H1 (cell line): Measurements from ENCODE around the gene NAPG. TPM values are rescaled to one million over a fixed set of nuclear protein-coding genes. Genes with fewer than 3 reads are reported as not detected.

Experiments
- CTCF ChIA-PET: fragments of 300-600 bp; sonication (Branson Sonifier 250); formaldehyde crosslinking; loops from one replicate; lab custom pipeline; 2021; ENCODE audit not compliant: partially characterized antibody; lab: Charles Lee
- POLR2A ChIA-PET: fragments of 300-600 bp; sonication (Branson Sonifier 250); formaldehyde crosslinking; loops from one replicate; lab custom pipeline; 2021; ENCODE audit warnings: inconsistent platforms; ENCODE audit not compliant: partially characterized antibody; lab: Charles Lee
- DNase-seq, 2 experiments: peaks; one replicate each; pipeline versions ENCODE4 v3.0.0 to v3.0.0-alpha.2; 2010 to 2022; ENCODE audit warnings: low spot score in 2 of 2, low read depth in 1 of 2, mixed read lengths in 1 of 2
- FAIRE-seq: peaks from 2 replicates; lab custom pipeline; 2011; peaks lifted over from hg19 to GRCh38; lab: Jason Lieb, UNC
- H2AFZ ChIP-seq: 2 replicates; pipeline ENCODE4 v1.8.1; 2012; ENCODE audit warnings: low read length, inconsistent platforms
- H2AK5ac ChIP-seq: 2 replicates; pipeline ENCODE4 v1.6.1; 2013; ENCODE audit warnings: low read depth, low read length
- H2BK120ac ChIP-seq: replicated peaks from 2 replicates; pipeline ENCODE3; 2013; ENCODE audit warnings: low read depth, low read length, inconsistent platforms
- H2BK12ac ChIP-seq: 2 replicates; pipeline ENCODE4 v1.6.1; 2013; ENCODE audit warnings: low read depth, low read length
- H2BK15ac ChIP-seq: 2 replicates; pipeline ENCODE4 v1.6.1; 2013; ENCODE audit warnings: low read length
- H2BK20ac ChIP-seq: 2 replicates; pipeline ENCODE4 v1.6.1; 2013; ENCODE audit warnings: low read length
- H2BK5ac ChIP-seq: 2 replicates; pipeline ENCODE4 v1.6.1; 2013; ENCODE audit warnings: low read depth, low read length
- H3K14ac ChIP-seq: 2 replicates; pipeline ENCODE4 v1.6.1; 2013; ENCODE audit warnings: inconsistent platforms; ENCODE audit not compliant: insufficient read length
- H3K18ac ChIP-seq: 2 replicates; pipeline ENCODE4 v1.6.1; 2013; ENCODE audit warnings: low read length; ENCODE audit errors: extremely low read depth
- H3K23ac ChIP-seq: 2 replicates; pipeline ENCODE4 v1.6.1; 2013; ENCODE audit warnings: inconsistent platforms; ENCODE audit not compliant: insufficient read length
- H3K23me2 ChIP-seq: 2 replicates; pipeline ENCODE4 v1.6.1; 2013; ENCODE audit warnings: low read depth, low read length
- H3K27ac ChIP-seq: 2 replicates; pipeline ENCODE4 v1.6.1; 2011; ENCODE audit warnings: low read depth, low read length, inconsistent platforms
- H3K27me3 ChIP-seq, 4 experiments: replicated peaks in 1 of 4; 1 replicate in 1 of 4; 2 replicates in 3 of 4; pipeline versions ENCODE4 v1.6.1 to v1.8.1; 2011 to 2013; ENCODE audit warnings: low read length in 3 of 4, mild to moderate bottlenecking in 3 of 4, inconsistent platforms in 2 of 4, mixed read lengths in 2 of 4, moderate library complexity in 1 of 4; ENCODE audit not compliant: control insufficient read depth in 3 of 4, insufficient read depth in 3 of 4; ENCODE audit errors: extremely low read depth in 1 of 4
- H3K36me3 ChIP-seq, 4 experiments: 2 replicates each; pipeline versions ENCODE4 v1.6.1 to v1.8.1; 2011 to 2013; ENCODE audit warnings: mild to moderate bottlenecking in 4 of 4, low read length in 3 of 4, moderate library complexity in 2 of 4, control low read depth in 1 of 4, inconsistent platforms in 1 of 4; ENCODE audit not compliant: insufficient read depth in 4 of 4, control insufficient read depth in 2 of 4
- H3K4ac ChIP-seq: replicated peaks from 2 replicates; pipeline ENCODE3; 2013; ENCODE audit warnings: low read length, low read depth, mixed read lengths, inconsistent platforms; ENCODE audit not compliant: insufficient read length
- H3K4me1 ChIP-seq, 4 experiments: replicated peaks in 1 of 4; 1 replicate in 1 of 4; 2 replicates in 3 of 4; pipeline versions ENCODE4 v1.6.1 to v1.8.1; 2011 to 2013; ENCODE audit warnings: low read length in 3 of 4, inconsistent platforms in 2 of 4, mixed read lengths in 1 of 4; ENCODE audit not compliant: insufficient read depth in 4 of 4, control insufficient read depth in 3 of 4
- H3K4me2 ChIP-seq, 2 experiments: 2 replicates each; pipeline versions ENCODE4 v1.6.1 to v1.8.1; 2011 to 2013; ENCODE audit warnings: low read depth in 2 of 2, low read length in 2 of 2, control low read depth in 1 of 2, inconsistent platforms in 1 of 2, mild to moderate bottlenecking in 1 of 2; ENCODE audit not compliant: insufficient read depth in 1 of 2
- H3K4me3 ChIP-seq, 4 experiments: fragments of 200-600, 300-600 bp in 1 of 4; sonication (generic), shearing (Covaris generic), sonication (Bioruptor Twin) in 1 of 4; 2 replicates each; pipeline versions ENCODE4 v1.5.1 to v1.8.1; 2011 to 2016; ENCODE audit warnings: low read length in 4 of 4, low read depth in 3 of 4, control low read depth in 2 of 4, inconsistent platforms in 2 of 4, mild to moderate bottlenecking in 2 of 4, mixed read lengths in 1 of 4, moderate library complexity in 1 of 4; ENCODE audit not compliant: insufficient read depth in 2 of 4; ENCODE audit errors: extremely low read depth in 1 of 4
- H3K56ac ChIP-seq: replicated peaks from 2 replicates; pipeline ENCODE3; 2013; ENCODE audit warnings: low read depth, mild to moderate bottlenecking, mixed read lengths, low read length, inconsistent platforms; ENCODE audit not compliant: insufficient read length
- H3K79me1 ChIP-seq: 2 replicates; pipeline ENCODE4 v1.6.1; 2013; ENCODE audit warnings: low read depth, low read length, control low read depth
- H3K79me2 ChIP-seq, 2 experiments: 2 replicates each; pipeline versions ENCODE4 v1.6.1 to v1.8.1; 2012 to 2013; ENCODE audit warnings: low read length in 2 of 2, mild to moderate bottlenecking in 2 of 2, inconsistent platforms in 1 of 2; ENCODE audit not compliant: insufficient read depth in 2 of 2, control insufficient read depth in 1 of 2
- H3K9ac ChIP-seq, 4 experiments: replicated peaks in 1 of 4; 1 replicate in 1 of 4; 2 replicates in 3 of 4; pipeline versions ENCODE4 v1.6.1 to v1.8.1; 2011 to 2013; ENCODE audit warnings: low read depth in 3 of 4, low read length in 3 of 4, control low read depth in 2 of 4, mild to moderate bottlenecking in 2 of 4, moderate library complexity in 2 of 4, inconsistent platforms in 1 of 4; ENCODE audit errors: extremely low read depth in 1 of 4
- H3K9me3 ChIP-seq, 2 experiments: 2 replicates each; pipeline versions ENCODE4 v1.6.1 to v1.8.1; 2012 to 2013; ENCODE audit warnings: mild to moderate bottlenecking in 2 of 2, moderate library complexity in 2 of 2, control low read depth in 1 of 2, inconsistent platforms in 1 of 2, low read depth in 1 of 2, low read length in 1 of 2, mixed read lengths in 1 of 2; ENCODE audit not compliant: insufficient read depth in 2 of 2
- H4K20me1 ChIP-seq, 2 experiments: replicated peaks in 1 of 2; 2 replicates each; pipeline versions ENCODE3 to v1.8.1; 2011 to 2013; ENCODE audit warnings: inconsistent platforms in 2 of 2, low read length in 2 of 2, mild to moderate bottlenecking in 1 of 2; ENCODE audit not compliant: insufficient read depth in 2 of 2, control insufficient read depth in 1 of 2
- H4K5ac ChIP-seq: 2 replicates; pipeline ENCODE4 v1.6.1; 2013; ENCODE audit warnings: low read length, low read depth, mixed read lengths, inconsistent platforms; ENCODE audit not compliant: insufficient read length
- H4K8ac ChIP-seq: 2 replicates; pipeline ENCODE4 v1.8.0; 2013; ENCODE audit warnings: mild to moderate bottlenecking, moderate library complexity, low read length, inconsistent platforms; ENCODE audit not compliant: insufficient read depth; ENCODE audit errors: extremely low read depth
- H4K91ac ChIP-seq: replicated peaks from 2 replicates; pipeline ENCODE3; 2013; ENCODE audit warnings: low read length, mixed read lengths, inconsistent platforms; ENCODE audit not compliant: insufficient read length
- SIX5 ChIP-seq: IDR thresholded peaks from 2 replicates; pipeline ENCODE4 v1.6.1; 2011; ENCODE audit warnings: mild to moderate bottlenecking, low read depth, low read length
- WGBS, 2 experiments: shearing (Covaris generic) in 1 of 2; methylation state at CpG; one replicate each; pipeline versions ENCODE4 v1.1.6 to v1.1.7; 2013 to 2015; ENCODE audit warnings: low lambda C conversion rate in 2 of 2, mixed read lengths in 2 of 2, inconsistent platforms in 1 of 2, low coverage in 1 of 2, missing lambda C conversion rate in 1 of 2; ENCODE audit not compliant: insufficient replicate concordance in 2 of 2, insufficient coverage in 1 of 2, insufficient read length in 1 of 2; ENCODE audit errors: extremely low coverage in 1 of 2, missing lambda C conversion rate in 1 of 2; 5-methylcytosine and 5-hydroxymethylcytosine counted together
- polyA plus RNA-seq, 7 experiments: library from polyadenylated mRNA; depleted of rRNA in 3 of 7; stranded (reverse) in 5 of 7; unstranded in 2 of 7; fragments of >200 nt in 5 of 7; fragments of 200-250 nt in 2 of 7; gene quantifications; 1 replicate in 5 of 7; 2 replicates in 1 of 7; 4 replicates in 1 of 7; pipeline versions ENCODE4 v1.2.1 to v1.2.3, GENCODE V29; 2011 to 2013; ENCODE audit warnings: missing spikeins in 2 of 7, mixed read lengths in 2 of 7
- total RNA-seq: library from RNA; stranded (reverse); fragmentation: NEBNext Ultra II Directional; extraction: Animal tissue kit (Norgen Biotek cat#: 25700); gene quantifications from 2 replicates; pipeline ENCODE4 v1.2.1, GENCODE V29; 2021

The NAPG gene
- total and polyA plus RNA-seq, 2 of the 8 experiments (the other 6 are each of a cell fraction or from before 2014, with no cell fraction given): 8.0 to 23.5 TPM

- DNase-seq: no peak
- Histone ChIP-seq H4K8ac (no peak overlapping the region), H3K4ac (no peak overlapping the region), H3K23ac (no peak overlapping the region), H3K79me1 (no peaks in the 10 kb centered on the region), H3K23me2 (no peaks in the 10 kb centered on the region), H3K9ac (no peak overlapping the region), H3K9me3 (no peaks in the 10 kb centered on the region), H3K36me3 (no peaks in the 10 kb centered on the region), H3K4me1 (no peaks in the 10 kb centered on the region), H2BK120ac (no peak overlapping the region), H3K56ac (no peak overlapping the region), H3K4me2 (no peak overlapping the region), H3K27me3 (no peaks in the 10 kb centered on the region), H2BK15ac (no peak overlapping the region), H2BK12ac (no peak overlapping the region), H3K14ac (no peak overlapping the region), H3K4me3 (no peak overlapping the region), H2AFZ (no peak overlapping the region), H2BK20ac (no peak overlapping the region), H2AK5ac (no peak overlapping the region), H3K27ac (no peak overlapping the region), H3K79me2 (no peaks in the 10 kb centered on the region), H3K18ac (no peak overlapping the region), H4K5ac (no peak overlapping the region), H4K20me1 (no peaks in the 10 kb centered on the region), H2BK5ac (no peak overlapping the region), H4K91ac (no peak overlapping the region)
- WGBS, 2 experiments: 89% methylated on average over 6 of the region's 8 CpGs; no CpG with 5 or more reads in 1 of the 2 experiments
- ChIA-PET CTCF (interaction anchor here (0.7 to 0.9 kb wide), 2 partner anchors 30 to 92 kb away, joined by 3 read pairs; no protein-coding TSS in a partner anchor), POLR2A (interaction anchor here (0.6 kb wide), 1 partner anchor 152 kb away, joined by 3 read pairs; no protein-coding TSS in a partner anchor)
- no peak for TF ChIP-seq SIX5
- FAIRE-seq: no peak
These were observed 64.6 kb downstream of the NAPG start for GRCh38 chr18:10590412-10590811.
